Nucleus accumbens (tissue), 56 donors: ENCODE data around the gene GRPEL2.
A peak's percentile ranks its signal among the peaks of the same experiment; 100 is the strongest.

Experiments
- DNase-seq, 56 donors: peaks; one replicate each; lab custom pipeline; 2025; lab: John Stamatoyannopoulos, UW

Gene GRPEL2

GRCh38 chr5:149345147-149345891 lies at the start of gene GRPEL2:
GRPEL2 (plus strand) TSS chr5:149345499; CDS start chr5:149345540, 41 bp downstream.
- peak; percentile 47 to 97 (median 93) for DNase-seq

- no peak for DNase-seq
Measured at GRCh38 chr5:149297340-149298025, 47.8 kb upstream of the GRPEL2 start.

GRCh38 chr5:149298163-149298562 lies 47.1 kb upstream of the GRPEL2 start:
- no peak for DNase-seq

GRCh38 chr5:149298842-149299404 lies 46.4 kb upstream of the GRPEL2 start:
- no peak for DNase-seq

- no peak for DNase-seq
Measured at GRCh38 chr5:149299451-149300054, 45.7 kb upstream of the GRPEL2 start.

GRCh38 chr5:149300441-149300840 lies 44.9 kb upstream of the GRPEL2 start:
- DNase-seq: no peak

GRCh38 chr5:149301049-149301743 lies 44.1 kb upstream of the GRPEL2 start:
- DNase-seq: no peak

- no peak for DNase-seq
Measured at GRCh38 chr5:149301744-149302380, 43.4 kb upstream of the GRPEL2 start.

GRCh38 chr5:149302641-149303040 lies 42.7 kb upstream of the GRPEL2 start:
- DNase-seq: no peak

- DNase-seq: no peak
Measured at GRCh38 chr5:149303210-149303609, 42.1 kb upstream of the GRPEL2 start.

- no peak for DNase-seq
Measured at GRCh38 chr5:149304195-149305078, 40.9 kb upstream of the GRPEL2 start.

- no peak for DNase-seq
Measured at GRCh38 chr5:149309354-149309753, 35.9 kb upstream of the GRPEL2 start.

- no peak for DNase-seq
Measured at GRCh38 chr5:149310488-149310887, 34.8 kb upstream of the GRPEL2 start.

- no peak for DNase-seq
Measured at GRCh38 chr5:149310947-149311658, 34.2 kb upstream of the GRPEL2 start.

GRCh38 chr5:149313151-149313841 lies 32.0 kb upstream of the GRPEL2 start:
- no peak for DNase-seq

- DNase-seq: no peak
Measured at GRCh38 chr5:149314571-149315111, 30.7 kb upstream of the GRPEL2 start.

GRCh38 chr5:149315753-149316152 lies 29.5 kb upstream of the GRPEL2 start:
- no peak for DNase-seq
